ENCODE data around the gene RPS3A.
A peak's percentile ranks its signal among the peaks of the same experiment; 100 is the strongest.
"Not testable (repeated sequence)": the region's sequence is repeated elsewhere in the genome, so short reads cannot be mapped to it uniquely, and the experiment has no call there.

Gene RPS3A

DNA sequence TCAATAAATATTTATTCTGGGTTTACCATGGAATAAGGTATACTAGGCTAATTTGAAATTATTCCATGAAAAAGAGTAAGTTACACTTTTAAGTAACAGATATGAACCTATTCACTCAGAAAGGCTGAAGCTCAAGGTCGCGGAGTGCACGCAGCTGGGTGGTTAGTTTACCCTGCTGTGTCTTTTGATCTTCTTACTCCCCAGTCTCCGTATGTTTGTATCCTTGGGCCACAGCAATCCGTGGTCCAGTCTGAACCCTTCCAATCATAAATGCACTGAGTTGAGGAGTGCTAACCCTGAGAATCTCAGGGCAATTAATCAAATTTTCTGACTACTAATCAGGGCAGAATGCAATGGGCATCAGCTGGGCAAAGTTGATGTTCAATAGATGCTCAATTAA lies 33.9 kb downstream of the RPS3A start:
- Histone ChIP-seq H3K27ac (ENCODE audit: extremely low read depth, low read depth, low read length) (no peak overlapping the region), H3K4me1 (ENCODE audit: control insufficient read depth, insufficient read depth, low read length) (no peaks in the 10 kb centered on the region), H3K9me3 (ENCODE audit: control insufficient read depth, insufficient read depth, low read depth, low read length) (no peaks in the 10 kb centered on the region), H3K4me3 (ENCODE audit: low read depth, low read length) (no peak overlapping the region), H3K36me3 (ENCODE audit: control insufficient read depth in 2 of 2, insufficient read depth in 1 of 2, low read length in 2 of 2) (peaks cover 8 to 41% of the 10 kb centered on the region in 2 experiments; a peak in 2 of 3 replicates)
- no peak for TF ChIP-seq GLI4 (tag by site-specific recombination; IDR thresholded peaks at IDR 0.05)
- TF ChIP-seq ZNF16 (tag by site-specific recombination; IDR thresholded peaks at IDR 0.05; ENCODE audit: low read depth) = no peak
- TF ChIP-seq ZNF626 (tag by site-specific recombination; IDR thresholded peaks at IDR 0.05) = no peak
- no peak for TF ChIP-seq ZNF19 (tag by site-specific recombination; IDR thresholded peaks at IDR 0.05; ENCODE audit: low read depth)
- POLR2A ChIA-PET = no interaction called here
- CTCF ChIA-PET = interaction anchor here (0.6 kb wide), 2 partner anchors 229 to 1615 kb away, joined by 3 read pairs; no protein-coding TSS in a partner anchor

DNA sequence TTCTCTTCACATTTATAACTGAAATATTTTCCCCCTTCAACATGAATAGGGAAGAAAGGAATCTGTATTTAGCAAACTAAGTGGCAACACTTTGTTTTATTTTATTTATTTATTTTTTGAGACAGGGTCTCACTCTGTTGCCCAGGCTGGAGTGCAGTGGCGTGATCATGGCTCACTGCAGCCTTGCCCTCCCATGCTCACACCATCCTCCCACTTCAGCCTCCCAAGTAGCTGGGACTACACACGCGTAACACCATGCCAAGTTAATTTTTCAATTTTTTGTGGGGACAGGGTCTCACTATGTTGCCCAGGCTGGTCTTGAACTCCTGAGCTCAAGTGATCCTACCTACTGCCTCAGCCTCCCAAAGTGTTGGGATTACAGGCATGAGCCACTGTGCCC lies 36.6 kb downstream of the RPS3A start:
- CTCF ChIA-PET; H3K4me3 ChIP-seq (ENCODE audit: low read depth, low read length); H3K4me1 ChIP-seq (ENCODE audit: control insufficient read depth, insufficient read depth, low read length); H3K9me3 ChIP-seq (ENCODE audit: control insufficient read depth, insufficient read depth, low read depth, low read length); H3K27ac ChIP-seq (ENCODE audit: extremely low read depth, low read depth, low read length); POLR2A ChIA-PET: not testable (repeated sequence)
- TF ChIP-seq ZNF121 (tag by site-specific recombination; IDR thresholded peaks at IDR 0.05) = peak; percentile 76
- H3K36me3 ChIP-seq (ENCODE audit: control insufficient read depth in 2 of 2, insufficient read depth in 1 of 2, low read length in 2 of 2) = peaks cover 0 to 48% of the 10 kb centered on the region in 2 experiments; a peak in 2 of 3 replicates

DNA sequence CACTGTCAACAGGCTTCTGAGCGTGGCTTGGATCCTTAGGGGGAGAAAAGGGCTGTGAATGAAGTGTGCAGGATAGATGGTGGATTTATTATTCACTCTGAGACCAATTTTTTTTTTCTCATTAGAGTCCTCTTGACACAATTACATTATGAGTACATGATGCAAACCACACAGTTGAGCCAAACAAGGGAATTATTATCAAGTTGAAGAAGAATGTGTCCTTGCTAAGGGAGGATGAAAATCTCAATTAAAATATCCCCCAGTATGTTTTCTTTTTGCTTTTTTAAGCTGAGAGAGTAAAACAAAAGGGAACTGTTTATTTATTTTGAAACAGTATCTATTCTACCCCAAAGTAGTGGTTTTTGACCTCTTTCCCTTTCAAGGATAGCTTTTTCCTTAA lies 40.4 kb downstream of the RPS3A start:
- no peaks in the 10 kb centered on the region for H3K4me1 ChIP-seq (ENCODE audit: control insufficient read depth, insufficient read depth, low read length)
- ChIA-PET POLR2A (no interaction called here), CTCF (no interaction called here)
- peaks cover 0 to 53% of the 10 kb centered on the region in 2 experiments; a peak in 2 of 3 replicates for H3K36me3 ChIP-seq (ENCODE audit: control insufficient read depth in 2 of 2, insufficient read depth in 1 of 2, low read length in 2 of 2)
- H3K27ac ChIP-seq (ENCODE audit: extremely low read depth, low read depth, low read length) = no peak overlapping the region
- no peaks in the 10 kb centered on the region for H3K9me3 ChIP-seq (ENCODE audit: control insufficient read depth, insufficient read depth, low read depth, low read length)
- TF ChIP-seq WT1 (tag by site-specific recombination; IDR thresholded peaks at IDR 0.05) = 0 out of 2 replicates have a peak, but pooled peaks have one; percentile 20
- TF ChIP-seq ZFHX2 (tag by site-specific recombination; conservative IDR thresholded peaks at IDR 0.05) = no peak
- no peak for TF ChIP-seq MZF1 (tag by site-specific recombination; IDR thresholded peaks at IDR 0.05; ENCODE audit: borderline replicate concordance)
- TF ChIP-seq ZFP3 (tag by site-specific recombination; IDR thresholded peaks at IDR 0.05; ENCODE audit: low read depth) = no peak
- TF ChIP-seq ZNF621 (tag by site-specific recombination; IDR thresholded peaks at IDR 0.05) = no peak
- TF ChIP-seq YY1 (tag by site-specific recombination; IDR thresholded peaks at IDR 0.05) = no peak
- H3K4me3 ChIP-seq (ENCODE audit: low read depth, low read length) = no peak overlapping the region

DNA sequence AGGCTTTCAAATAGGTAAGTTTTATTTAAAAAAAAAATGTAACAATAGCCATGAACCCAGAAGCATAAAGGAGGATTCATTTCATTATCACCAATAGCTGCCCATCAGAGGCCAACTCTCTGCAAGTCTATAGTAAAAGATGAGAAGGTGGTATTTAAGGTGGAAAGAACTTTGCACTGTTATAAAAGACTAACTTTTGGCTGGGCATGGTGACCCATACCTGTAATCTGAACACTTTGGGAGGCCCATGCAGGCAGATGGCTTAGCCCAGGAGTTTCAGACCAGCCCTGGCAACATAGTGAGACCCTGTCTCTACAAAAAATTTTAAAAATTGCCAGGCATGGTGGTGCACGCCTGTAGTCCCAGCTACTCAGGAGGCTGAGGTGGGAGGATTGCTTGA lies 43.3 kb downstream of the RPS3A start:
- CTCF ChIA-PET = interaction anchor here (0.5 to 0.7 kb wide), 4 partner anchors 14 to 652 kb away, joined by 3 to 5 read pairs (median 3); no protein-coding TSS in a partner anchor
- peaks cover 0 to 51% of the 10 kb centered on the region in 2 experiments; a peak in 2 of 3 replicates for H3K36me3 ChIP-seq (ENCODE audit: control insufficient read depth in 2 of 2, insufficient read depth in 1 of 2, low read length in 2 of 2)

DNA sequence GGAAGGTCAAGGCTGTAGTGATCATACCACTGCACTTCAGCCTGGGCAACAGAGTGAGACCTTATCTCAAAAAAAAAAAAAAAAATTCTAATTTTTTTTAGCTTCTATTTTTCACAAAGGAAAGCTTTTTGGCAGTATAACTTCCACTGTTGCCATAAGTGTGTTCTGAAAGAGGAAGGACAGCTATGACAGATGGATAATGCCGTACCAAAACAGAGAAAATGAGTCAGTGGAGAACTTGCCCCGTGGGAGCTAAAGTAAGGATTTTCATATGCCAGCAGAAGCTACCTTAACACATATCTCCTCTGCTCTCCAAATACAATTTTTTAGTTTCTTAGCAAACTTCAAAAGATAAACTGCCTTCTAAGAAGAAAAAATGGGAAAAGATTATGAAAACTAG lies 43.7 kb downstream of the RPS3A start:
- H3K9me3 ChIP-seq (ENCODE audit: control insufficient read depth, insufficient read depth, low read depth, low read length) = no peaks in the 10 kb centered on the region
- no peak overlapping the region for H3K27ac ChIP-seq (ENCODE audit: extremely low read depth, low read depth, low read length)
- CTCF ChIA-PET = interaction anchor here (0.7 kb wide), 3 partner anchors 14 to 85 kb away, joined by 3 read pairs; no protein-coding TSS in a partner anchor
- POLR2A ChIA-PET = interaction anchor here (0.5 kb wide), 1 partner anchor 19 kb away, joined by 3 read pairs; no protein-coding TSS in a partner anchor
- no peak overlapping the region for H3K4me3 ChIP-seq (ENCODE audit: low read depth, low read length)
- H3K36me3 ChIP-seq (ENCODE audit: control insufficient read depth in 2 of 2, insufficient read depth in 1 of 2, low read length in 2 of 2) = peaks cover 0 to 51% of the 10 kb centered on the region in 2 experiments; a peak in 2 of 3 replicates
- H3K4me1 ChIP-seq (ENCODE audit: control insufficient read depth, insufficient read depth, low read length) = no peaks in the 10 kb centered on the region
- no peak for TF ChIP-seq REPIN1 (tag by site-specific recombination; IDR thresholded peaks at IDR 0.05; ENCODE audit: low read depth)
- TF ChIP-seq ZBTB8A (tag by site-specific recombination; IDR thresholded peaks at IDR 0.05) = no peak
- TF ChIP-seq ZNF677 (tag by site-specific recombination; IDR thresholded peaks at IDR 0.05) = no peak
- TF ChIP-seq ZNF701 (tag by site-specific recombination; IDR thresholded peaks at IDR 0.05) = no peak
- TF ChIP-seq, protein P1, sequence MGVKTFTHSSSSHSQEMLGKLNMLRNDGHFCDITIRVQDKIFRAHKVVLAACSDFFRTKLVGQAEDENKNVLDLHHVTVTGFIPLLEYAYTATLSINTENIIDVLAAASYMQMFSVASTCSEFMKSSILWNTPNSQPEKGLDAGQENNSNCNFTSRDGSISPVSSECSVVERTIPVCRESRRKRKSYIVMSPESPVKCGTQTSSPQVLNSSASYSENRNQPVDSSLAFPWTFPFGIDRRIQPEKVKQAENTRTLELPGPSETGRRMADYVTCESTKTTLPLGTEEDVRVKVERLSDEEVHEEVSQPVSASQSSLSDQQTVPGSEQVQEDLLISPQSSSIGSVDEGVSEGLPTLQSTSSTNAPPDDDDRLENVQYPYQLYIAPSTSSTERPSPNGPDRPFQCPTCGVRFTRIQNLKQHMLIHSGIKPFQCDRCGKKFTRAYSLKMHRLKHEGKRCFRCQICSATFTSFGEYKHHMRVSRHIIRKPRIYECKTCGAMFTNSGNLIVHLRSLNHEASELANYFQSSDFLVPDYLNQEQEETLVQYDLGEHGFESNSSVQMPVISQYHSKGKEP (tag by site-specific recombination; IDR thresholded peaks at IDR 0.05) = no peak
- no peak for TF ChIP-seq KLF17 (tag by site-specific recombination; IDR thresholded peaks at IDR 0.05)
- TF ChIP-seq, protein P2, sequence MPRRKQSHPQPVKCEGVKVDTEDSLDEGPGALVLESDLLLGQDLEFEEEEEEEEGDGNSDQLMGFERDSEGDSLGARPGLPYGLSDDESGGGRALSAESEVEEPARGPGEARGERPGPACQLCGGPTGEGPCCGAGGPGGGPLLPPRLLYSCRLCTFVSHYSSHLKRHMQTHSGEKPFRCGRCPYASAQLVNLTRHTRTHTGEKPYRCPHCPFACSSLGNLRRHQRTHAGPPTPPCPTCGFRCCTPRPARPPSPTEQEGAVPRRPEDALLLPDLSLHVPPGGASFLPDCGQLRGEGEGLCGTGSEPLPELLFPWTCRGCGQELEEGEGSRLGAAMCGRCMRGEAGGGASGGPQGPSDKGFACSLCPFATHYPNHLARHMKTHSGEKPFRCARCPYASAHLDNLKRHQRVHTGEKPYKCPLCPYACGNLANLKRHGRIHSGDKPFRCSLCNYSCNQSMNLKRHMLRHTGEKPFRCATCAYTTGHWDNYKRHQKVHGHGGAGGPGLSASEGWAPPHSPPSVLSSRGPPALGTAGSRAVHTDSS (tag by site-specific recombination; IDR thresholded peaks at IDR 0.05) = no peak
- TF ChIP-seq SETDB1 (IDR thresholded peaks at IDR 0.05; ENCODE audit: insufficient read length, low read length) = no peak
- TF ChIP-seq ZNF292 (tag by site-specific recombination; IDR thresholded peaks at IDR 0.05; ENCODE audit: borderline replicate concordance, low read depth) = no peak
- TF ChIP-seq GLIS1 (tag by site-specific recombination; IDR thresholded peaks at IDR 0.05) = no peak

More for the DNA sequence above, 43.3 kb downstream of the RPS3A start:
- Histone ChIP-seq H3K4me1 (ENCODE audit: control insufficient read depth, insufficient read depth, low read length) (no peaks in the 10 kb centered on the region), H3K9me3 (ENCODE audit: control insufficient read depth, insufficient read depth, low read depth, low read length) (no peaks in the 10 kb centered on the region), H3K4me3 (ENCODE audit: low read depth, low read length) (no peak overlapping the region), H3K27ac (ENCODE audit: extremely low read depth, low read depth, low read length) (no peak overlapping the region)
- TF ChIP-seq ZNF747 (tag by site-specific recombination; IDR thresholded peaks at IDR 0.05) = no peak
- no peak for TF ChIP-seq OSR2 (tag by site-specific recombination; IDR thresholded peaks at IDR 0.05)
- TF ChIP-seq KLF7 (tag by site-specific recombination; IDR thresholded peaks at IDR 0.05; ENCODE audit: borderline replicate concordance) = no peak
- no peak for TF ChIP-seq ZNF510 (tag by site-specific recombination; IDR thresholded peaks at IDR 0.05; ENCODE audit: insufficient replicate concordance)
- POLR2A ChIA-PET = interaction anchor here (0.5 kb wide), 1 partner anchor 19 kb away, joined by 3 read pairs; no protein-coding TSS in a partner anchor

Measured in HEK293 (cell line).